ENCODE data around the gene G6PC1. TPM values are rescaled to one million over a fixed set of nuclear protein-coding genes. Genes with fewer than 3 reads are reported as not detected.
"Not testable (repeated sequence)": the region's sequence is repeated elsewhere in the genome, so short reads cannot be mapped to it uniquely, and the experiment has no call there.

G6PC1 gene
- total RNA-seq, 1 donor from 2014 or later = not detected

DNA sequence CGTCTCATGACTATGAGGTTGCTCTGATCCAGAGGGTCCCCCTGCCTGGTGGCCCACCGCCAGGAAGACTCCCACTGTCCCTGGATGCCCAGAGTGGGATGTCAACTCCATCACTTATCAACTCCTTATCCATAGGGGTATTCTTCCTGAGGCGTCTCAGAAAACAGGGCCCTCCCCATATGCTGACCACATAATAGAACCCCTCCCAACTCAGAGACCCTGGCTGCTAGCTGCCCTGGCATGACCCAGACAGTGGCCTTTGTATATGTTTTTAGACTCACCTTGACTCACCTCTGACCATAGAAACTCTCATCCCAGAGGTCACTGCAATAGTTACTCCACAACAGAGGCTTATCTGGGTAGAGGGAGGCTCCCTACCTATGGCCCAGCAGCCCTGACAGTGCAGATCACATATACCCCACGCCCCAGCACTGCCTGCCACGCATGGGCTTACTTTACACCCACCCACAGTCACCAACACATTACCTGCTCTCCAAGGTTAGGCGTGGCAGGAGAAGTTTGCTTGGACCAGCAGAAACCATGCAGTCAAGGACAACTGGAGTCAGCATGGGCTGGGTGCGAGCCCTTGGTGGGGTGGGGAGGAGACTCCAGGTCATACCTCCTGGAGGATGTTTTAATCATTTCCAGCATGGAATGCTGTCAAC lies 2.3 kb upstream of the G6PC1 start:
- DNase-seq (ENCODE audit: low read depth) = no peak
- no peak for FAIRE-seq
- no peaks in the 10 kb centered on the region for H3K27me3 ChIP-seq (ENCODE audit: control insufficient read depth, insufficient read depth, low read length)
- TF ChIP-seq, protein P1, sequence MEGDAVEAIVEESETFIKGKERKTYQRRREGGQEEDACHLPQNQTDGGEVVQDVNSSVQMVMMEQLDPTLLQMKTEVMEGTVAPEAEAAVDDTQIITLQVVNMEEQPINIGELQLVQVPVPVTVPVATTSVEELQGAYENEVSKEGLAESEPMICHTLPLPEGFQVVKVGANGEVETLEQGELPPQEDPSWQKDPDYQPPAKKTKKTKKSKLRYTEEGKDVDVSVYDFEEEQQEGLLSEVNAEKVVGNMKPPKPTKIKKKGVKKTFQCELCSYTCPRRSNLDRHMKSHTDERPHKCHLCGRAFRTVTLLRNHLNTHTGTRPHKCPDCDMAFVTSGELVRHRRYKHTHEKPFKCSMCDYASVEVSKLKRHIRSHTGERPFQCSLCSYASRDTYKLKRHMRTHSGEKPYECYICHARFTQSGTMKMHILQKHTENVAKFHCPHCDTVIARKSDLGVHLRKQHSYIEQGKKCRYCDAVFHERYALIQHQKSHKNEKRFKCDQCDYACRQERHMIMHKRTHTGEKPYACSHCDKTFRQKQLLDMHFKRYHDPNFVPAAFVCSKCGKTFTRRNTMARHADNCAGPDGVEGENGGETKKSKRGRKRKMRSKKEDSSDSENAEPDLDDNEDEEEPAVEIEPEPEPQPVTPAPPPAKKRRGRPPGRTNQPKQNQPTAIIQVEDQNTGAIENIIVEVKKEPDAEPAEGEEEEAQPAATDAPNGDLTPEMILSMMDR (IDR thresholded peaks at IDR 0.05; ENCODE audit: insufficient read depth, low read length, severe bottlenecking) = no peak
- H3K4me3 ChIP-seq (ENCODE audit: low read depth, low read length) = no peak overlapping the region
- no peaks in the 10 kb centered on the region for H3K36me3 ChIP-seq (ENCODE audit: control insufficient read depth, insufficient read depth, low read length)

DNA sequence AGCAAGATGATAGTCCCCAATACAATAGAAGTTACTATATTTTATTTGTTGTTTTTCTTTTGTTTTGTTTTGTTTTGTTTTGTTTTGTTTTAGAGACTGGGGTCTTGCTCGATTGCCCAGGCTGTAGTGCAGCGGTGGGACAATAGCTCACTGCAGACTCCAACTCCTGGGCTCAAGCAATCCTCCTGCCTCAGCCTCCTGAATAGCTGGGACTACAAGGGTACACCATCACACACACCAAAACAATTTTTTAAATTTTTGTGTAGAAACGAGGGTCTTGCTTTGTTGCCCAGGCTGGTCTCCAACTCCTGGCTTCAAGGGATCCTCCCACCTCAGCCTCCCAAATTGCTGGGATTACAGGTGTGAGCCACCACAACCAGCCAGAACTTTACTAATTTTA lies 618 bp upstream of the G6PC1 start:
- not testable (repeated sequence) for H3K27me3 ChIP-seq (ENCODE audit: control insufficient read depth, insufficient read depth, low read length); H3K4me3 ChIP-seq (ENCODE audit: low read depth, low read length); H3K36me3 ChIP-seq (ENCODE audit: control insufficient read depth, insufficient read depth, low read length); DNase-seq (ENCODE audit: low read depth); FAIRE-seq

DNA sequence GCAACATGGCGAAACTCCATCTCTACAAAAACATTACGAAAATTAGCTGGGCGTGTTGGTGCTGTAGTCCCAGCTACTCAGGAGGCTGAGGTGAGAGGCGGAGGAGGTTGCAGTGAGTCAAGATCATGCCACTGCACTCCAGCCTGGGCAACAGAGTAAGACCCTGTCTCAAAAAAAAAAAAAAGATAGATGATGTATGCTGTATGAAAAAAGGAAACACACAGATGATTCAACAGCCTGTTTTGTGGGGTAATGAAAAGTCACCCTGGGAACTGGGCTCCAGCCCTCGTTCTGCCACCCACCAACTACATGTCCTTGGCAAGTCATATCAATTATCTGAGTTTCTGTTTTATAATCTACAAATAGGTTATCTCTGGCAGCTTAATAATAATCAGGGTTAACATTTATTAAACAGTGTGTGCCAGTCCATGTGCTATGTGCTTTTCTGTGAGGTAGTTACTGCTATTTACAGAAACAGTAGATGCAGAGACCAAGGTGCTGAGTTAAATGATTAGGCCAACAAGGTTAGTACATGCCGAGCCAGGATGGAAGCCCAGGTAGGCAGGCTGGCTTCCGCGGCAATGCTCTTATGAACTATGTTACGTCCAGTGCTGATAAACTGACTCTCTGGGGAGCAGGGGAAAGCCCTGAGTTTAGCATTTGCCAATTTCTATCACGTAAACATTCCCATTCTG lies 1.1 kb downstream of the G6PC1 start:
- peaks cover 2% of the 10 kb centered on the region for H3K27me3 ChIP-seq (ENCODE audit: control insufficient read depth, insufficient read depth, low read length)
- no peaks in the 10 kb centered on the region for H3K36me3 ChIP-seq (ENCODE audit: control insufficient read depth, insufficient read depth, low read length)
- H3K4me3 ChIP-seq (ENCODE audit: low read depth, low read length) = no peak overlapping the region
- FAIRE-seq (no peak), DNase-seq (ENCODE audit: low read depth) (no peak)
- TF ChIP-seq, protein P1 (IDR thresholded peaks at IDR 0.05; ENCODE audit: insufficient read depth, low read length, severe bottlenecking) = no peak

DNA sequence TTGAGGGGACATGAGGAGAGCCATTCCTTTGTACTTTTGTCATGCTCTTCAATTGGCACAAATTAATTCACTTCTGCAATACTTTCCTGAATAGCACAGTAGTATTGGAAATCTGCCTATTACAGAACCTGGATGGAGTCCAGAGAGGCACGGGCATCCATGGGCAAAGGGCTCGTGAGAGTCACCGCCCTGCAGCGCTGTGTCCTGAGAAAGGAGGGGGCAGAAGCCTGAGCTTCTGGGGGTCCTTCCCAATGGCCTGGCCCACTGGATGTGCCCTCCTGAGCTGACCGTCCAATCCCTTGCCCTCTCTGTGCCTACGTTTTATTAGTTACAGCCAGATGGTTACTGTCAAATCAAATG lies 3.5 kb downstream of the G6PC1 start:
- TF ChIP-seq, protein P1 (IDR thresholded peaks at IDR 0.05; ENCODE audit: insufficient read depth, low read length, severe bottlenecking) = no peak
- Histone ChIP-seq H3K4me3 (ENCODE audit: low read depth, low read length) (no peak overlapping the region), H3K27me3 (ENCODE audit: control insufficient read depth, insufficient read depth, low read length) (peaks cover 4% of the 10 kb centered on the region), H3K36me3 (ENCODE audit: control insufficient read depth, insufficient read depth, low read length) (no peaks in the 10 kb centered on the region)
- FAIRE-seq = no peak
- DNase-seq (ENCODE audit: low read depth) = no peak

DNA sequence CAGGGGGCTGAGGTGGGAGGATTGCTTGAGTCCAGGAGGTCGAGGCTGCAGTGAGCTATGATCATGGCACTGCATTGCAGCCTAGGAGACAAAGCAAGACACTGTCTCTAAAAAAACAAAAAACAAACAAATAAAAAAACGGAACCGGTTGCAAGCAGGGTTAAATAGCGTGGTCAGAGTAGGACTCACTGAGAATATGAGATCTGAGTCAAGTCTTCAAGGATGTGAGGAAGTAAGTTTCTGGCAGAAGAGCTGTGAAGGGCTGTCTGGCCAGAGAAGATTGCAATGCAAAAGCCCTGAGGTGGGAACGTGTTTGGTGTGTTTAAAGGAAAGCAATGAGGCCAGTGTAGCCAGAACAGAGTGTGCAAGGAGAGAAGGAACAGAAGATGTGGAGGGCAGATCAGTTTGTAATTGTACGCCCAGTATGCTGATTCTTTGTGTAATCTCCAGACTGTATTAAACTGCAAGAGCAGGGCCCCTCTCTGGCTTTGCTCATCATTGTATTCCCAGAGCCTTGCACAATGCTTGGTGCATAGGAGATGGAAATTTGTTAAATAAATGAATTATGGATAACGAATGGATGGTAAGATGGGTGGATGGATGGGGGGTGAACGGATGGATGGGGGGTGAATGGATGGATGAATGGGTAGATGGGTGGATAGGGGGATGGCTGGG lies 6.3 kb downstream of the G6PC1 start:
- FAIRE-seq = no peak
- Histone ChIP-seq H3K27me3 (ENCODE audit: control insufficient read depth, insufficient read depth, low read length) (peaks cover 4% of the 10 kb centered on the region), H3K4me3 (ENCODE audit: low read depth, low read length) (no peak overlapping the region), H3K36me3 (ENCODE audit: control insufficient read depth, insufficient read depth, low read length) (no peaks in the 10 kb centered on the region)
- TF ChIP-seq, protein P1 (IDR thresholded peaks at IDR 0.05; ENCODE audit: insufficient read depth, low read length, severe bottlenecking) = no peak
- no peak for DNase-seq (ENCODE audit: low read depth)
